GM12874 (cell line): ENCODE measurements around the gene JOSD2.

Experiments
- CTCF ChIP-seq: IDR thresholded peaks from 2 replicates; pipeline ENCODE4 v1.5.1; 2011; ENCODE audit warnings: low read depth, mild to moderate bottlenecking, control low read depth, low read length, moderate library complexity; ENCODE audit not compliant: insufficient read depth

Gene JOSD2

GRCh38 chr19:50465000-50465399, 46.0 kb downstream of the JOSD2 start:
- no peak for TF ChIP-seq CTCF

GRCh38 chr19:50464348-50464747, 46.6 kb downstream of the JOSD2 start:
- no peak for TF ChIP-seq CTCF

GRCh38 chr19:50462970-50463369, 48.0 kb downstream of the JOSD2 start:
- no peak for TF ChIP-seq CTCF

- TF ChIP-seq CTCF = peak; percentile 87
Observed at GRCh38 chr19:50461066-50461875, 49.7 kb downstream of the JOSD2 start.

- TF ChIP-seq CTCF = peak; percentile 38; the same call in 1 of the 2 replicates
Observed at GRCh38 chr19:50460161-50460765, 50.7 kb downstream of the JOSD2 start.

- TF ChIP-seq CTCF = no peak
Observed at GRCh38 chr19:50459638-50460037, 51.4 kb downstream of the JOSD2 start.

GRCh38 chr19:50459067-50459456, 51.9 kb downstream of the JOSD2 start:
- TF ChIP-seq CTCF = no peak
